Esophagus muscularis mucosa (tissue), 4 donors: Measurements from ENCODE around the gene ARHGEF7.

ENCODE experiments used
- EP300 ChIP-seq: sonication (generic); formaldehyde crosslinking; IDR thresholded peaks from one replicate; pipeline ENCODE4 v1.6.1; 2017; ENCODE audit warnings: antibody characterized with exemption
- POLR2A ChIP-seq: fragments of 450-650 bp; IDR thresholded peaks from one replicate; pipeline ENCODE4 v1.6.1; 2017; ENCODE audit warnings: antibody characterized with exemption, moderate library complexity, mild to moderate bottlenecking, low read depth
- POLR2AphosphoS5 ChIP-seq, 2 donors: sonication (generic); formaldehyde crosslinking; IDR thresholded peaks; one replicate each; pipeline ENCODE4 v1.6.1; 2017; ENCODE audit warnings: antibody characterized with exemption in 2 of 2
- TF ChIP-seq, protein P1 (sequence below), 3 experiments: fragments of 200-600 bp in 2 of 3; fragments of 450-650 bp in 1 of 3; sonication (generic) in 2 of 3; IDR thresholded peaks; one replicate each; pipeline ENCODE4 v1.5.1; 2017 to 2019; ENCODE audit warnings: antibody characterized with exemption in 3 of 3, mild to moderate bottlenecking in 2 of 3, moderate library complexity in 1 of 3

DNA sequence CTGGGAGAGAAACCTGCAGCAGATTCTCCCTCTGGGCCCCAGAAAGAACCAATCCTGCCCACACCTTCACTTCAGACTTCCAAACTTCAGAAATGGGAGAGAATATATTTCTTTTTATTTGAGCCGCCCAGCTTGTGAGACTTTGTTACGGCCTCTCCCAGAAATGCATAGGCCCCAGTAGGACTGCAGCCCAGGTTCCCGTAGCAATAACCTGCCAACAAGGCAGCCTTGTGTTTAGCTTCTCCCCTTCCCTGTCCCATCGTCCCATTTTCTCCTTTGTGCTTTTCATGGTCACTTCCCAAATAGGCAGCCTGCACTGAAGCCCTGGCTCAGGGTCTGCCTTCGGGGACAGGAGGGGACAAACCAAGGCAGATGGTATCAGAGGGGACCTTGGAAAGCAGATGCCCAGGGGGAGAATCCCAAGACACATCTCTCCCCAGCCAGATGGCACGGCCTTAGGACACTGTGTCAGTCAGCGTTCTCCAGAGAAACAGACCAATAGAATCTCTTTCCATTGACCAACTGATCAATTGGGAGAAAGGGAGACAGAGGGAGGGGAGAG is 3.7 kb upstream of the ARHGEF7 start:
- no peak for TF ChIP-seq POLR2A
- TF ChIP-seq, protein P1, sequence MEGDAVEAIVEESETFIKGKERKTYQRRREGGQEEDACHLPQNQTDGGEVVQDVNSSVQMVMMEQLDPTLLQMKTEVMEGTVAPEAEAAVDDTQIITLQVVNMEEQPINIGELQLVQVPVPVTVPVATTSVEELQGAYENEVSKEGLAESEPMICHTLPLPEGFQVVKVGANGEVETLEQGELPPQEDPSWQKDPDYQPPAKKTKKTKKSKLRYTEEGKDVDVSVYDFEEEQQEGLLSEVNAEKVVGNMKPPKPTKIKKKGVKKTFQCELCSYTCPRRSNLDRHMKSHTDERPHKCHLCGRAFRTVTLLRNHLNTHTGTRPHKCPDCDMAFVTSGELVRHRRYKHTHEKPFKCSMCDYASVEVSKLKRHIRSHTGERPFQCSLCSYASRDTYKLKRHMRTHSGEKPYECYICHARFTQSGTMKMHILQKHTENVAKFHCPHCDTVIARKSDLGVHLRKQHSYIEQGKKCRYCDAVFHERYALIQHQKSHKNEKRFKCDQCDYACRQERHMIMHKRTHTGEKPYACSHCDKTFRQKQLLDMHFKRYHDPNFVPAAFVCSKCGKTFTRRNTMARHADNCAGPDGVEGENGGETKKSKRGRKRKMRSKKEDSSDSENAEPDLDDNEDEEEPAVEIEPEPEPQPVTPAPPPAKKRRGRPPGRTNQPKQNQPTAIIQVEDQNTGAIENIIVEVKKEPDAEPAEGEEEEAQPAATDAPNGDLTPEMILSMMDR (IDR thresholded peaks at IDR 0.05): no peak
- no peak for TF ChIP-seq EP300
- TF ChIP-seq POLR2AphosphoS5 (IDR thresholded peaks at IDR 0.05): no peak
